Measurements from ENCODE around the gene ARMC9.

ARMC9 gene

DNA sequence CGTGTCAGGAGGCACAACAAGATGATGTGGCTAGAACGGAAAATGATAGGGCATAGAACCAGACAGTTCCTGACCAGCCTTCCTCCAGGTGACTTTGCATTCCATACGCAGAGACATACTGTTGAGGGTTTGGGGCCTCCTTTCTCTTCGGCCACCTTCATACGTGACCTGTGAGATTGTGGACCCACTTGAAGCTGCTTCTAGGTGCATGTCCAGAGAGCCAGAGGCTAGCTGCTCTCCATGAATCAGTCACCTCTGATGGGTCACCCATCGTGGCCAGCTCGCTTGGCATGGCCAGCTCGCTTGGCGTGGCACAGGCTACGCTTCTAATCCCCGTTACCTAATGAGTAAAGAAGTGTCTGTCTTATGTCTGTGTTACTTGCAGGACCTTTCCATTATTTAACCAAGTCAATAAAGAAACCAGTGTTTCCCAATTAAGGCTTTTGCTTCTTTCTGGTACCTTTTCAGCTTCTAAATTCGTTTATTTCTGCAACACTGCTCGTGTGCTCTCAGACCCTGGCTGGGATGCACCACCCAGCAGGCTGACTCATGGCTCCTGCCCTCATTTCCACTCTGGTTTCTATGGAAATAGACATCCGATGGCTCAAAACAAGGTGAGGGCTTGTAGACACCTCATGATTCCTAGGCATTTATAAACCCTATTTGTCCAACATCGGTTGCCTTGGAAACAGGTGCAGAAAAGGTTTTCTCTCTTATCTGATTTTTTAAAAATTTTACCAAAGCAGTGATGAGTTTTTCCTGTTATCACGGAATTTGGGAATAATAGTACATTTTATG, 110.4 kb downstream of the ARMC9 start:
- no peak overlapping the region for H3K4me3 ChIP-seq (ENCODE audit: low read depth in 1 of 2, low read length in 2 of 2)
- H3K36me3 ChIP-seq (ENCODE audit: insufficient read depth, low read length), result no peaks in the 10 kb centered on the region
- peaks cover 8% of the 10 kb centered on the region for H3K4me1 ChIP-seq (ENCODE audit: insufficient read depth, low read length)
- no peaks in the 10 kb centered on the region for H3K27me3 ChIP-seq (ENCODE audit: control insufficient read depth in 1 of 2, insufficient read depth in 2 of 2, low read length in 2 of 2)
- no peak overlapping the region for H3K27ac ChIP-seq (ENCODE audit: low read depth, low read length)
- H3K9me3 ChIP-seq (ENCODE audit: low read length), result no peaks in the 10 kb centered on the region
- no peak overlapping the region for H3K9ac ChIP-seq (ENCODE audit: low read length)

DNA sequence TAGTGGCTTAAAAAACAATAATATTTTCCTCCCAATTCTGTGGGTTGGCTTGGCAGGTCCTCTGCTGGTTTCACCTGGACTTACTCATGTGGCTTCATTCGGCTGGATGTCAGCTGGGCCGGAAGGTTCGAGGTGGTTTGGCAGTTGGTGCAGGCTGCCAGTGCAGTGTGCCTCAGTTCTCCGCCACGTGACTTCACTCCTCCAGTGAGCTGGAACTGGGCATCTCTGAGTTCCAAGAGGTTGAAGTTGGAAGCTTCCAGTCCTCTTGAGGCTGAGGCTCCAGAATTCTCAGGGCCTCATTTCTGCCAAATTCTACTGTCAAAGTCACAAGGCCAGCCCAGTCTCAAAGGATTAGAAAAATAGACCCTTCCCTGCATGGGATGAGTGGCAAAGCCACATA, 113.6 kb downstream of the ARMC9 start:
- H3K27me3 ChIP-seq (ENCODE audit: control insufficient read depth in 1 of 2, insufficient read depth in 2 of 2, low read length in 2 of 2), result no peaks in the 10 kb centered on the region
- no peak overlapping the region for H3K4me3 ChIP-seq (ENCODE audit: low read depth in 1 of 2, low read length in 2 of 2)
- H3K9ac ChIP-seq (ENCODE audit: low read length), result no peak overlapping the region
- H3K27ac ChIP-seq (ENCODE audit: low read depth, low read length), result no peak overlapping the region
- no peaks in the 10 kb centered on the region for H3K36me3 ChIP-seq (ENCODE audit: insufficient read depth, low read length)
- H3K9me3 ChIP-seq (ENCODE audit: low read length), result no peaks in the 10 kb centered on the region
- no peaks in the 10 kb centered on the region for H3K4me1 ChIP-seq (ENCODE audit: insufficient read depth, low read length)

DNA sequence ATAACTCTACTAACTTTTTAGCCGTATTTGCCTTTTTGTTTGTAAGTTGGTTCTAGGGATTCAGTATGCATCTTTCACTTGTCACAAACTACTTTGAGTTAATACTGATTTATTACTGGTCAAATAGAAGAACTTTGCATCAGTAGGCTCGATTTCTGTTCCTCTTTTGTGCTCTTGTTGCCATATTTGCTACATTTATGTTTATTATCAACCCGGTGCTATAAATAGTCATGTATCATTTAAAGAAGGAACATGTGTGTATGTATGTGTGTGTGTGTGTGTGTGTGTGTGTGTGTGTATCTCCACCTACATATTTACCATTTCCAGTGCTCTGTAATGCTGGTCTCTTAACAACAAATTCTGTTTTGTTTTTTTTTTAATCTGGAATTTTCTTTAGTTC, 117.5 kb downstream of the ARMC9 start:
- Histone ChIP-seq H3K27ac (ENCODE audit: low read depth, low read length) (no peak overlapping the region), H3K27me3 (ENCODE audit: control insufficient read depth in 1 of 2, insufficient read depth in 2 of 2, low read length in 2 of 2) (no peaks in the 10 kb centered on the region)

DNA sequence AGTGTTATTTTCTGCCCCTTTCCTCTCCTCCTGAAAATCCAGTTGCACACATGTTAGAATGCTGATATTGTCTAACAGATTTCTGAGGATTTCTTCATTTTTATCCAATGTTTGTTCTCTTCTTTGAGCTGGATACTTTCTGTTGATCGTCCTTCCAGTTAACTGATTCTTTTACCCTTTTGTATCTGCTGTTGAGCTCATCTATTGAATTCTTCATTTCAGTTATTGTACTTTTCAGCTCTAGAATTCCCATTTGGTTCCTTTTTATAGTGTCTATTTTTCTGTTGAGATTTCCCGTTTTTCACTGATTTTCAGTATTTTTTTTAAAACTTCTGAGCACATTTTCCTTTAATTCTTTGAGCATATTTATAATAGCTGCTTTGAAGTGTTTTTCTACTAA, 119.1 kb downstream of the ARMC9 start:
- Histone ChIP-seq H3K4me1 (ENCODE audit: insufficient read depth, low read length) (no peaks in the 10 kb centered on the region), H3K9ac (ENCODE audit: low read length) (no peak overlapping the region), H3K4me3 (ENCODE audit: low read depth in 1 of 2, low read length in 2 of 2) (no peak overlapping the region), H3K36me3 (ENCODE audit: insufficient read depth, low read length) (peaks cover 4% of the 10 kb centered on the region), H3K9me3 (ENCODE audit: low read length) (no peaks in the 10 kb centered on the region), H3K27me3 (ENCODE audit: control insufficient read depth in 1 of 2, insufficient read depth in 2 of 2, low read length in 2 of 2) (no peaks in the 10 kb centered on the region), H3K27ac (ENCODE audit: low read depth, low read length) (no peak overlapping the region)

More for the DNA sequence above, 117.5 kb downstream of the ARMC9 start:
- Histone ChIP-seq H3K9ac (ENCODE audit: low read length) (no peak overlapping the region), H3K4me3 (ENCODE audit: low read depth in 1 of 2, low read length in 2 of 2) (no peak overlapping the region), H3K9me3 (ENCODE audit: low read length) (no peaks in the 10 kb centered on the region), H3K36me3 (ENCODE audit: insufficient read depth, low read length) (peaks cover 4% of the 10 kb centered on the region), H3K4me1 (ENCODE audit: insufficient read depth, low read length) (no peaks in the 10 kb centered on the region)

DNA sequence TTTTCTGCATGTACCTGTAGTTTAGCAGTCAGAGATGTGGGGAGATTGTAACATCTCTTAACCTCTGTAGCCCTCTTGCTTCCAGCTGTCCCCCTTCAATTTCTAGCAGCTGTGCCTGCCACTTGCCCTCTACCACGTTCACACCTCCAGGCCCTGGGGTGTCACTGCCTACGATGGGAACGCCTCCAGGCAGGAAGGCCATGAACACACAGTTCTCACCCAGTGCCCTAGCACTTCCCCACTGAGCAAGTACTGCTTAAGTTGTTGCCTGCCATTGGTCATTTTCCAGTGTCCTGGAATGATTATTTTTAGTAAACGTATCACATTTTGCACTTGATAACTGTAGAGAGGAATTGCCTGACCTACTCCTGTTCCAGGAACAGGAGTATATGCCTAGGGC, 120.0 kb downstream of the ARMC9 start:
- Histone ChIP-seq H3K27ac (ENCODE audit: low read depth, low read length) (no peak overlapping the region), H3K9ac (ENCODE audit: low read length) (no peak overlapping the region), H3K36me3 (ENCODE audit: insufficient read depth, low read length) (peaks cover 4% of the 10 kb centered on the region), H3K9me3 (ENCODE audit: low read length) (no peaks in the 10 kb centered on the region), H3K4me1 (ENCODE audit: insufficient read depth, low read length) (no peaks in the 10 kb centered on the region), H3K4me3 (ENCODE audit: low read depth in 1 of 2, low read length in 2 of 2) (no peak overlapping the region), H3K27me3 (ENCODE audit: control insufficient read depth in 1 of 2, insufficient read depth in 2 of 2, low read length in 2 of 2) (no peaks in the 10 kb centered on the region)

DNA sequence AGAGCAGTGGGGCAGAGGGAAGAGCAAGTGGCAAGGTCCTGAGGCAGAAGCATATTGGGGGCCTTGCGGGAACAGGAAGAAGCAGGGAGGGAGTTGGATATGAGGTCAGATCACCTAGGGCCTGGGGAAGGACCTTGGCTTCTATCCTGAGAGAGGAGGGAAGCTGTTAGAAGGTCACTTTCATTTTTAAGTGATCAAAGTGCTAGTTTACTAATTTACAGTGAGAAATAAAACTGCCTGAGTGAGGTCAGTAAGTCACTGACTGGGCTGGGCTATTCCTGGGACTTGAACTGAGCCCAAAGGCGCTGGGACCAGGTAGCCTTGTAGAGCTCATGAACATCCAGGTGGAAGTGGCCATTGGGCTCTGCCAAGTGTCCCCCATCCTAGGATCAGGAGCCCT, 120.5 kb downstream of the ARMC9 start:
- H3K27ac ChIP-seq (ENCODE audit: low read depth, low read length), result no peak overlapping the region

DNA sequence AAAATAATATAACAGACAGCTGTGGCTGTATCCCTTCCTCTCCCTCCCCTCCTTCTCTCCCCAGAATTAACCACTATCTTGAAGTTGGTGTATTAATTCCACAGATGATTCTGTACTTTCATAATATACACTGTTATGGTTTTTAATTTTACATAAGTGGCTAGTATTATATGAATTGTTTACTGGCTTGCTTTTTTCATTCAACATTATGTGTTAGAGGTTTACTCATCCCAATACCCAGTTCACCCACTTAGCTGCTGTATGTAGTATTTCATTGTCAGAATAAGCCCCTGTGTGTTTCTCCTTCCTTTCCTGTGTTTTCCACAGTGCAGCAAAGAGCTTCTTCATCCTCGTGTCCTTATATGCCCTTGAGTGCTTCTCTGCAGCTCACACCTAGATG, 121.4 kb downstream of the ARMC9 start:
- H3K4me1 ChIP-seq (ENCODE audit: insufficient read depth, low read length), result no peaks in the 10 kb centered on the region
- no peaks in the 10 kb centered on the region for H3K9me3 ChIP-seq (ENCODE audit: low read length)
- H3K36me3 ChIP-seq (ENCODE audit: insufficient read depth, low read length), result peaks cover 4% of the 10 kb centered on the region
- H3K27me3 ChIP-seq (ENCODE audit: control insufficient read depth in 1 of 2, insufficient read depth in 2 of 2, low read length in 2 of 2), result no peaks in the 10 kb centered on the region
- no peak overlapping the region for H3K4me3 ChIP-seq (ENCODE audit: low read depth in 1 of 2, low read length in 2 of 2)
- H3K27ac ChIP-seq (ENCODE audit: low read depth, low read length), result no peak overlapping the region
- no peak overlapping the region for H3K9ac ChIP-seq (ENCODE audit: low read length)

More for the DNA sequence above, 120.5 kb downstream of the ARMC9 start:
- Histone ChIP-seq H3K36me3 (ENCODE audit: insufficient read depth, low read length) (peaks cover 4% of the 10 kb centered on the region), H3K27me3 (ENCODE audit: control insufficient read depth in 1 of 2, insufficient read depth in 2 of 2, low read length in 2 of 2) (no peaks in the 10 kb centered on the region), H3K4me1 (ENCODE audit: insufficient read depth, low read length) (no peaks in the 10 kb centered on the region), H3K4me3 (ENCODE audit: low read depth in 1 of 2, low read length in 2 of 2) (no peak overlapping the region), H3K9ac (ENCODE audit: low read length) (no peak overlapping the region), H3K9me3 (ENCODE audit: low read length) (no peaks in the 10 kb centered on the region)

DNA sequence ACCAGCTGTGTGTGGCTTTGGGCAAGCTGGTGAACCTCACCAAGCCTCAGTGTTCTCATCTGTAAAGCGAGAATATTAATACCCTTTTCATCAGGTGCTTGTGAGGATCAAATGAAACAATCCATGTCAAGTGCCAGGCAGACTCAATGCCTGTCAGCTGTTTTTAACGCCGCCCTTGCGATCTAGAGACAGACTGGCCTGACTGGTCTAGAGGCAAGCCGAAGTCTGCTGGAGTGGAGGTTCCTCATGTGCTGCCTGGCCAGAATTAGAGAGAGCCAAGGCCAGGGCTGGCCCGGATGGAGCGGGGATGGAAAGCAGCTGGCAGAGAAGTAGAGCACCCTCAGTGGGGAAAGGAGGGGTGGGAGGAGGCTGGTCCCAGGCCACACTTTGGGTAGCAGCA, 122.6 kb downstream of the ARMC9 start:
- Histone ChIP-seq H3K36me3 (ENCODE audit: insufficient read depth, low read length) (peaks cover 4% of the 10 kb centered on the region), H3K27ac (ENCODE audit: low read depth, low read length) (no peak overlapping the region), H3K27me3 (ENCODE audit: control insufficient read depth in 1 of 2, insufficient read depth in 2 of 2, low read length in 2 of 2) (no peaks in the 10 kb centered on the region), H3K4me1 (ENCODE audit: insufficient read depth, low read length) (no peaks in the 10 kb centered on the region), H3K9me3 (ENCODE audit: low read length) (no peaks in the 10 kb centered on the region), H3K4me3 (ENCODE audit: low read depth in 1 of 2, low read length in 2 of 2) (no peak overlapping the region), H3K9ac (ENCODE audit: low read length) (no peak overlapping the region)

DNA sequence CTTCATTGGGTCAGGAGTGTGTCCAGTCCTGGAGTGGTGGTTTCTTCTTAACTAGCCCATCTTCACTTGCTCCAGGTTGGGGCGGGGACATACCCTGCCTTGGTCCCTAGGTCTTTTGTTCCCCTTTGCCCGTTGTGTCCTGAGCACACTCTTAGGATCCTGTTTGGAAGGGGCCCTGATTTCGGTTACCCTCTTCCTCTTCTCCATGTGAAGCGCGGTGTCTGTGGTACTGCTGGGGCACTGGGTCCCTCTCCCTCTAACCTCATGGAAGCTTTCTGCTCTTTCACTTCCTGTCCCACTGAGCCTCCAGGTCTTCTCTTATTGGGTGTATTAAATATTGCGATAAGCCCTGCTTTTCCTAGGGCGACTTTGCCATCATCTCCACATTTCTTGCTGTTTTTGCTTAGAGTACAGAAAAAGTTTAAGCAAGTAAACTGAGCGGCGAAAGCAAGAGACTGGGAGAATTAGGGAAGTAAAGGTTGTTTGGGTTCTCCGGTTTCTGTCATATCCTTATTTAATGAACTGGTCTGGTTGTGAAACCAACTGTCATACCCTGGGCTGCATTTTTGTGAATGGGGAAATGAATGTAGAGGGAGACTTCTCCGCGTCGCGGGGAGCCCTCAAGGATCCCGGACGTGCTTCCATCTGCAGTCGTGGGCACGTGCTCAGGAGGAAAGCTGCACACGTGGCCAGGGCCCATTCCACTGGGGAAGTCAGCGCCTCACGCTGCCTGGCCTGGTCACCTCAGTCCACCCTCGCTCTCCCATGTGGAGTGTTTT, 123.3 kb downstream of the ARMC9 start:
- H3K27me3 ChIP-seq (ENCODE audit: control insufficient read depth in 1 of 2, insufficient read depth in 2 of 2, low read length in 2 of 2), result no peaks in the 10 kb centered on the region
- H3K4me3 ChIP-seq (ENCODE audit: low read depth in 1 of 2, low read length in 2 of 2), result no peak overlapping the region
- peaks cover 4% of the 10 kb centered on the region for H3K36me3 ChIP-seq (ENCODE audit: insufficient read depth, low read length)
- H3K9me3 ChIP-seq (ENCODE audit: low read length), result no peaks in the 10 kb centered on the region
- H3K9ac ChIP-seq (ENCODE audit: low read length), result no peak overlapping the region
- H3K27ac ChIP-seq (ENCODE audit: low read depth, low read length), result no peak overlapping the region
- H3K4me1 ChIP-seq (ENCODE audit: insufficient read depth, low read length), result no peaks in the 10 kb centered on the region

DNA sequence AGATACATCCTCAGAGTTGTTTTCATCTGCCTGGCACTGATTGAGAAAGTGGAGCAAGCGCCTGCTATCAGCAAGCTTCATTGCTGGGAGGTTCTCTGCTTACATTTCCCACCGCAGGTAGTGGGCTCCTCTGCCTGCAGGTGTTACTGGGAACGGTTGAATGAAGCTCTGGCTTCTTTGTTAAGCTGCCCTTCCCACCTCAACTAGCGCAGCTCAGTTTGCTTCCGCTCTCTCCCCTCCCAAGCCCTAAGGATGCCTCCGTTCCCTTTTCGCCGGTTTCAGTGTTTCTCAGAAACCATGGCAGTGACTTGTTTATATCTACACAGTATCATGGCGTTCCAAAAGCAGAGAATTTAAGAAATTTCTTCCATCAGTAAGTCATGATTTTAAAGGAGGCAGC, 124.9 kb downstream of the ARMC9 start:
- Histone ChIP-seq H3K27ac (ENCODE audit: low read depth, low read length) (no peak overlapping the region), H3K36me3 (ENCODE audit: insufficient read depth, low read length) (peaks cover 4% of the 10 kb centered on the region)

DNA sequence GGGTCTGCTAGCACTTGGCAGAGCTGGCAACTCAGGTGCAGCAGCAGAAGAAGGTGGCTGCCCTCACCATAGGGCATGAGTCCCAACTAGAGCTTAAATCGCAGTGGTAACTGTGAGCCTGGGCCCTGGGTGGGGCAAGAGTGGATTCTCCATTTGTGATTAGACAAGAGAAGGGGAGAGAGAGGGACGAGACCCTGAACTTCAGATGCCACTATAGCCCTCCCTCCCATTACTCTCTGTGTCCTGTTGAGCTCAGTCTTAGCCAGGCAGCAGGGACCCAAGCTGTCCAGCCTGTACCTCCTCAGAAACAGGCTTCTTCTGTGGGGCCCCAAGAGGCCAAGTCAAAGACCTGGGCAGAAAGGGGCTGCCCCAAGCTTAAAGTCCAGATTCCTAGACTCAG, 127.4 kb downstream of the ARMC9 start:
- no peaks in the 10 kb centered on the region for H3K27me3 ChIP-seq (ENCODE audit: control insufficient read depth in 1 of 2, insufficient read depth in 2 of 2, low read length in 2 of 2)
- H3K27ac ChIP-seq (ENCODE audit: low read depth, low read length), result no peak overlapping the region
- no peaks in the 10 kb centered on the region for H3K4me1 ChIP-seq (ENCODE audit: insufficient read depth, low read length)
- no peak overlapping the region for H3K4me3 ChIP-seq (ENCODE audit: low read depth in 1 of 2, low read length in 2 of 2)
- no peak overlapping the region for H3K9ac ChIP-seq (ENCODE audit: low read length)
- H3K36me3 ChIP-seq (ENCODE audit: insufficient read depth, low read length), result no peaks in the 10 kb centered on the region
- no peaks in the 10 kb centered on the region for H3K9me3 ChIP-seq (ENCODE audit: low read length)

More for the DNA sequence above, 124.9 kb downstream of the ARMC9 start:
- Histone ChIP-seq H3K4me3 (ENCODE audit: low read depth in 1 of 2, low read length in 2 of 2) (no peak overlapping the region), H3K9me3 (ENCODE audit: low read length) (no peaks in the 10 kb centered on the region), H3K27me3 (ENCODE audit: control insufficient read depth in 1 of 2, insufficient read depth in 2 of 2, low read length in 2 of 2) (no peaks in the 10 kb centered on the region), H3K9ac (ENCODE audit: low read length) (no peak overlapping the region), H3K4me1 (ENCODE audit: insufficient read depth, low read length) (no peaks in the 10 kb centered on the region)

Data from muscle layer of colon (tissue), 2 donors.